ENCODE data around the gene ARHGEF4. TPM values are rescaled to one million over a fixed set of nuclear protein-coding genes. Genes with fewer than 3 reads are reported as not detected.

The ARHGEF4 gene
- total and polyA plus RNA-seq, 11 donors = 0.30 to 5.5 (median 3.8) TPM

GRCh38 chr2:130922417-130922816 lies 85.7 kb downstream of the ARHGEF4 start:
- ATAC-seq = no peak
- Histone ChIP-seq H3K36me3 (no peaks in the 10 kb centered on the region), H3K27me3 (peaks cover 0 to 4% (median under 1%) of the 10 kb centered on the region in 9 donors), H3K4me1 (no peaks in the 10 kb centered on the region), H3K9me3 (peaks cover 0 to 3% (median 0%) of the 10 kb centered on the region in 12 donors), H3K4me3 (no peak overlapping the region), H3K27ac (no peak overlapping the region)
- intact Hi-C loops (cut with DNase I) = loop anchor here in 2 of 10 donors (5.0 kb wide), 1 partner anchor 125 kb away; no protein-coding TSS in a partner anchor
- WGBS, 4 donors = 81 to 92% (median 88%) methylated on average over 2 of the region's 2 CpGs
- TF ChIP-seq POLR2A (IDR thresholded peaks at IDR 0.05) = no peak
- no peak for TF ChIP-seq CTCF (IDR thresholded peaks at IDR 0.05)
- no peak for DNase-seq

GRCh38 chr2:130928385-130928784 lies 91.7 kb downstream of the ARHGEF4 start:
- intact Hi-C loops (cut with DNase I) = no loop called here
- ATAC-seq (no peak), DNase-seq (no peak)
- 43 to 57% (median 53%) methylated on average over 4 of the region's 4 CpGs for WGBS, 4 donors
- Histone ChIP-seq H3K4me3 (no peak overlapping the region), H3K27me3 (peaks cover 0 to 11% (median 0%) of the 10 kb centered on the region in 9 donors), H3K36me3 (no peaks in the 10 kb centered on the region), H3K4me1 (no peaks in the 10 kb centered on the region), H3K27ac (no peak overlapping the region), H3K9me3 (peaks cover 0 to 17% (median 3%) of the 10 kb centered on the region in 12 donors)
- TF ChIP-seq CTCF (IDR thresholded peaks at IDR 0.05) (no peak), POLR2A (IDR thresholded peaks at IDR 0.05) (no peak)

GRCh38 chr2:130930740-130931659 lies 94.3 kb downstream of the ARHGEF4 start:
- H3K27ac ChIP-seq = no peak overlapping the region
- DNase-seq (no peak), ATAC-seq (no peak)
- TF ChIP-seq POLR2A (IDR thresholded peaks at IDR 0.05) = no peak
- TF ChIP-seq CTCF (IDR thresholded peaks at IDR 0.05) = no peak
- intact Hi-C loops (cut with DNase I) = no loop called here
- no peak overlapping the region for H3K4me3 ChIP-seq
- WGBS, 4 donors = 77 to 81% (median 80%) methylated on average over 12 of the region's 12 CpGs
- peaks cover 0 to 11% (median 0%) of the 10 kb centered on the region in 9 donors for H3K27me3 ChIP-seq
- no peaks in the 10 kb centered on the region for H3K36me3 ChIP-seq
- no peaks in the 10 kb centered on the region for H3K4me1 ChIP-seq
- peaks cover 0 to 17% (median 3%) of the 10 kb centered on the region in 12 donors for H3K9me3 ChIP-seq

GRCh38 chr2:130933501-130933900 lies 96.8 kb downstream of the ARHGEF4 start:
- 41 to 46% (median 41%) methylated on average over 2 of the region's 2 CpGs for WGBS, 4 donors
- ATAC-seq (no peak), DNase-seq (no peak)
- Histone ChIP-seq H3K27me3 (peaks cover 0 to 8% (median 0%) of the 10 kb centered on the region in 9 donors), H3K4me3 (no peak overlapping the region), H3K36me3 (no peaks in the 10 kb centered on the region), H3K27ac (no peak overlapping the region), H3K9me3 (peaks cover 0 to 13% (median 0%) of the 10 kb centered on the region in 12 donors), H3K4me1 (no peaks in the 10 kb centered on the region)
- intact Hi-C loops (cut with DNase I) = no loop called here
- TF ChIP-seq CTCF (IDR thresholded peaks at IDR 0.05) = no peak
- no peak for TF ChIP-seq POLR2A (IDR thresholded peaks at IDR 0.05)

Measured in heart left ventricle (tissue), 16 donors.